HG03571 (cell line): ENCODE measurements around the gene KCNH1.
"Not testable (repeated sequence)": the region's sequence is repeated elsewhere in the genome, so short reads cannot be mapped to it uniquely, and the experiment has no call there.

Source experiments
- ATAC-seq: cut with Tn5 transposase; IDR thresholded peaks from one replicate; pipeline ENCODE4 v1.9.1; 2021; ENCODE audit not compliant: unreplicated experiment

The KCNH1 gene

GRCh38 chr1:211099393-211099792 is 34.6 kb downstream of the KCNH1 start:
- ATAC-seq: no peak

- no peak for ATAC-seq
These were observed 38.6 kb downstream of the KCNH1 start for GRCh38 chr1:211095381-211095780.

GRCh38 chr1:211092955-211093354 is 41.0 kb downstream of the KCNH1 start:
- ATAC-seq: no peak

GRCh38 chr1:211091867-211092266 is 42.1 kb downstream of the KCNH1 start:
- no peak for ATAC-seq

GRCh38 chr1:211089536-211089935 is 44.4 kb downstream of the KCNH1 start:
- no peak for ATAC-seq

- no peak for ATAC-seq
These were observed 45.8 kb downstream of the KCNH1 start for GRCh38 chr1:211088156-211088555.

- no peak for ATAC-seq
These were observed 51.1 kb downstream of the KCNH1 start for GRCh38 chr1:211082824-211083223.

- not testable (repeated sequence) for ATAC-seq
These were observed 52.5 kb downstream of the KCNH1 start for GRCh38 chr1:211081447-211081846.

GRCh38 chr1:211068976-211069375 is 65.0 kb downstream of the KCNH1 start:
- no peak for ATAC-seq

- ATAC-seq: no peak
These were observed 67.1 kb downstream of the KCNH1 start for GRCh38 chr1:211066781-211067384.

GRCh38 chr1:211041838-211042237 is 92.1 kb downstream of the KCNH1 start:
- ATAC-seq: not testable (repeated sequence)

GRCh38 chr1:211037095-211037494 is 96.9 kb downstream of the KCNH1 start:
- ATAC-seq: no peak

GRCh38 chr1:211036381-211037060 is 97.4 kb downstream of the KCNH1 start:
- ATAC-seq: no peak

- no peak for ATAC-seq
These were observed 98.0 kb downstream of the KCNH1 start for GRCh38 chr1:211035821-211036380.

GRCh38 chr1:211033921-211034525 is 99.9 kb downstream of the KCNH1 start:
- ATAC-seq: no peak

- no peak for ATAC-seq
These were observed 109.0 kb downstream of the KCNH1 start for GRCh38 chr1:211024901-211025300.

- no peak for ATAC-seq
These were observed 114.7 kb downstream of the KCNH1 start for GRCh38 chr1:211019266-211019665.

GRCh38 chr1:211018690-211019089 is 115.3 kb downstream of the KCNH1 start:
- ATAC-seq: no peak

- ATAC-seq: no peak
These were observed 116.8 kb downstream of the KCNH1 start for GRCh38 chr1:211017075-211017718.

GRCh38 chr1:211014275-211014674 is 119.7 kb downstream of the KCNH1 start:
- no peak for ATAC-seq
